GM18499 (cell line): ENCODE measurements around the gene KRTAP20-4.

Source experiments
- ATAC-seq: cut with Tn5 transposase; IDR thresholded peaks from one replicate; pipeline ENCODE4 v1.9.1; 2021; ENCODE audit warnings: moderate number of reproducible peaks; ENCODE audit not compliant: insufficient read depth, unreplicated experiment

The KRTAP20-4 gene

DNA sequence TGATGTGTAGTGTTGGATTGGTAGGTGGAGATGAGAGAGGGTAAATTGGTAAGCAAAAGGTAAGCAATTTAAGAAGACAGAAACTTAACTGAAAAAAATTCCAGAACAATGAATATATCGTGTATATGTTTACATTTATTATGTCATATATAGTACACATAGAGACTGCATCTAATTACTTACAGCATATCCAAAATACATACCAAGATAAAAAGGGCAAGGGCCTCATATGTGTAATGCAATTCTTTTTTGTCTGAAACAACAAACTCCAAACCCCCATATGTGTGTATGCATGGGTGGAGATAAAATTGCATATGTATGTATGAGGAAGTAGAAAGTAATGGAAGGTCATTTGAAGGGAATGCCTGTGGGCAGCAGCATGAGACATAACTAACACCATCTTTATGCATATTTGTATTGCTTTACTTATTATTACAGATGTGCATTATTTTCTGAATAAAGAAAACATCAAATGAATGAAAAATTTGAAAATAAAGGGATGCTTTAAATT lies 26.5 kb downstream of the KRTAP20-4 start:
- ATAC-seq, result no peak

DNA sequence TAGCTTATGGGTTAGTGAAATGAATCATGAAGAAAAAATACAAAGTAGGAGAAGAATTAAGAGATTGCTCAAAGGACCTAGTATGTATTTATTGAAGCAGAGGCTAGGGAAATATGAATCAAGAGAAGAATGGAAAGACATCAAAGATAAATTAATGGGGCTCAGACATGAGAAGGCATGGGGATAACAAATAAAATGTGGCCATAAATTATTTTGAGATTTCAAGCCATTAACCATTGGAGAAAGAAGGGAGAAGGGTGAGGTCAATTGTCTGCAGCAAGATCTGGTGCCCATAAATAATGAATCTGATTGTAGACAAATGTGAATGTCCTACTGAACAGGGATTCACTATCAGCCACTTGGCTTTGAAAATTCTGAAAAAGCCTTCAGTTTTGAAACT lies 32.5 kb downstream of the KRTAP20-4 start:
- ATAC-seq, result no peak

- no peak for ATAC-seq
These were observed 48.3 kb downstream of the KRTAP20-4 start for GRCh38 chr21:30668776-30669175.
